CD4-positive, alpha-beta T cell treated with Interleukin-6 for 4 hours (primary cell): ENCODE measurements around the gene IL4R.
A peak's percentile ranks its signal among the peaks of the same experiment; 100 is the strongest.

ENCODE experiments used
- DNase-seq: peaks from one replicate; pipeline ENCODE4 v3.0.0-alpha.2; 2020; ENCODE audit warnings: mixed read lengths

Gene IL4R

GRCh38 chr16:27363246-27363632 is 49.5 kb downstream of the IL4R start:
- DNase-seq = no peak

- no peak for DNase-seq
Observed at GRCh38 chr16:27363797-27364196, 50.0 kb downstream of the IL4R start.

DNA sequence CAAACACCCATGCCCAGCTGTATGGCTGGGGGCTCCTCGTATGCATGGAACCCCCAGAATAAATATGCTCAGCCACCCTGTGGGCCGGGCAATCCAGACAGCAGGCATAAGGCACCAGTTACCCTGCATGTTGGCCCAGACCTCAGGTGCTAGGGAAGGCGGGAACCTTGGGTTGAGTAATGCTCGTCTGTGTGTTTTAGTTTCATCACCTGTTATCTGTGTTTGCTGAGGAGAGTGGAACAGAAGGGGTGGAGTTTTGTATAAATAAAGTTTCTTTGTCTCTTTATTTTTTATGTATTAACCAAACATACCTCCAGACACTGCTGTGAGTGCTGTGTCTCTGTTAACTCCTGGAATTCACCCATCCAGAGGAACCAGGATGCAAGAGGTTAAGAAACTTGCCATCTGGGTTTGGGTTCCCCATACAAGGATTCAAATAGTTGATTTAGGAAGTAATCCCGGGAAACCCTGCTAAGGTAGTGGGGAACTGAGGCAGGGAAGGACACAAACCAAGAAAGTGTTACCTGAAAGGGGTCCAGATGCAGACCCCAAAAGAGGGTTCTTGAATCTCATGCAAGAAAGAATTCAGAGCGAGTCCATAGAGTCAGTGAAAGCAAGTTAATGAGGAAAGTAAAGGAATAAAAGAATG is 50.8 kb downstream of the IL4R start:
- no peak for DNase-seq

DNA sequence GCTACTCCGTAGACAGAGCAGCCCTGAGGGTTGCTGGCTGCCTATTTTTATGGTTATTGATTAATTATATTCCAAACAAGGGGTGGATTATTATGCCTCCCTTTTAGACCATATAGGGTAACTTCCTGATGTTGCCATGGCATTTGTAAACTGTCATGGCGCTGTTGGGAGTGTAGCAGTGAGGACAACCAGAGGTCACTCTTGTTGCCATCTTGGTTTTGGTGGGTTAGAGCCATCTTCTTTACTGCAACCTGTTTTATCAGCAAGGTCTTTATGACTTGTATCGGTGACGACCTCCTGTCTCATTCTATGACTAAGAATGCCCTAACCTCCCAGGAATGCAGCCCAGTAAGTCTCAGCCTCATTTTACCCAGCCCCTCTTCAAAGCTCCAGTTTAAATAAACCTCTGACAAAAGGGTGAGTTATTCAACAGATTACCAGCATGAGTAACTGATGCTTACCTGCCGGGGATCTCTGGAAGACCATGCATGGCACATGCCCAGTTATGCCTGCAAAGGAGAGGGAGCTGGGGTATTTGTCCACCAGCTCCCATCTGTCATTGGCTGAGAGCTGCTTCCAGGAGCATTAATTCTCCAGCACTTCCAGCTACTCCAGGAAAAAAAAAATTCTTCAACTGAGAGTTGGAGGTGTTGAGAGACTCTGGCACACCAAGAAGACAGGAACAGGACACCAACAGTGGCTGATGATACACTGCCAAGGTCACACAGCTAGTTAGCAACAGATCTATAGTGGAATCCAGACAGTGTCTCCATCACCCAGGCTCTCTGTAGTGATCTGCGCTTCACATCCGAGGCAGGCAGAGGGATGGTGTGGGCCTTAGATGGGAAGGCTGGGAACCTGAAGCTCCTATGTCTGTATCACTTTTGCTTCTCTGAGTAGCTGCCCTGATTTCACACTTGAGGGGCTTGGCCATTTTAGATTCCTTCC is 51.6 kb downstream of the IL4R start:
- no peak for DNase-seq

- peak; percentile 22 for DNase-seq
Observed at GRCh38 chr16:27366687-27367460, 53.1 kb downstream of the IL4R start.

DNA sequence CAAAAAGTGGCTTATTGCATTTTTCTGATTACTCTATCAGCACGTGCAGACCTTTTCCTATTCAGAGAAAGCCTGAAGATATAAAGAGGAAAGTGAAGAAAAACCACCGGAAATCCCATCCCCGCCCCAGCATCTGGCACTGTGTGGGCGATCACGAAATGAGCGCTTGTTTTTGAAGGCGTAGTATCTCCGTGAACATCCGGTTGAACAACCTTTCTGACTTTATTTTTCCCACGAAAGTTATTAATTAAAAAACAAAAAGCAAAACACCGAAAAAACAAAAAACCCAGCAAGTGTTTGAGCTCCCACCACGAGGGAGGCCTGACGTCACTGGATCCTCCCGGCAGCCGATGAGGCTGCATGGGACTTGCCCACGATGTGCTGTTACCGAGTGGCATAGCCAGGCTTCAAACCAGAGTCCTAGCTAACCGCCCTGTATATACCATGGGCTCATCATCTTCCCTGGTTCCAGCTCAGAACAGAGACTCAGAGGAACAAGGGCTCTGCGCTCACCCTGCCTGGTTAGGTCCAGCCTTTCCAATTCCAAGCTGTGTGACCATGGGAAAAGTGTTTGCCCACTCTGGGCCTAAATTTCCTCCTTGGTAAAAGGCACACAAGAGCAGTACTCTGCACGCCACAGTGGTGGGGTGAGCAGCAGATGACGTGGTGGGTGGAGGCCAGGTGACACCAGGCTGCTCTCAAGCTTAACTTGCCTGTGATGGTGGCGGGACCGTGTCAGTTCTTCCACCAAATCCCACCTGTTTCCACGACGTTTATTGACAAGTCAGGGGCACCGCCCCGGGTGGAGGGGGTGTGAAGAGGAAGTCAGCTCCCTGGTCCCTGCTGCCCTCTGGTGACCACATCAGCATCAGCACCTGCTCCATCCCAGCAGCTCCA is 53.9 kb downstream of the IL4R start:
- DNase-seq = peak; percentile 87

- DNase-seq = no peak
Observed at GRCh38 chr16:27368358-27368722, 54.6 kb downstream of the IL4R start.

GRCh38 chr16:27369806-27370205 is 56.0 kb downstream of the IL4R start:
- no peak for DNase-seq

DNA sequence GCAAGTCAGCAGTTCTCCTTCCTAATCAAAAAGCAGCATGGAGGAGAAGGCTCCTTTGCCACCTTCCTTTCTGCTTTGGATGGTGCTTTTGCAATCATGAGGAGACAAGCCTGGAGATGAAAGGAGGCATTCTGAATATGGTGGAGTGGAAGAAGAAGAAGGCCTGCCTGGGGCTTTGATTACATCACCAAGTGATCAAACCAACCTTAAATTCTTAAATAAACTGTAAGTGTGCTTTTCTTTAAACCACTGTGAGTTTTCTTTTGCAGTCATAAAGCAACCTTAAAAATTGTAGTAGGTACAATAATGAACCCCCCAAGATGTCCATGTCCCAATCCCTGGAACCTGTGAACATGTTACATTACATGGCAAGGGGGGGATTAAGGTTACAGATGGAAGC is 56.5 kb downstream of the IL4R start:
- DNase-seq = no peak

DNA sequence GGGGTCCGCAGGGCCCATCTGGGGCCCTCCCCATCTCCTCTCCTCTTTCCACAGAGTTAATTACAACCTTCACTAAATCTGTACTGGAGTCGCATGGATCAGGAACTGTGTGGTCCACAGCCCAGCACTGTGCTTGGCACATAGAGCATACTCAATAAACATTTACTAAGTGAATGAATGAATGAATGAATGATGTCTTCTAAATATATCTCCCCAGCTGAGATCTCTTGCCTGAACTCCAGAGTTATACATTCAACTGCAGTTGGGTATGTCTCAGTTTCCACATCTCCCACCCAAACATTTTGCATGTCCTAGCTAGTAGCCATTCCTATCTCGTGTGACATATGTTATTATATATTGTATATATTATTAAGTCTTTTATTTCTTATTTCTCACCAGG is 59.5 kb downstream of the IL4R start:
- no peak for DNase-seq

GRCh38 chr16:27374221-27374803 is 60.5 kb downstream of the IL4R start:
- peak; percentile 37 for DNase-seq

- peak; percentile 46 for DNase-seq
Observed at GRCh38 chr16:27374804-27375425, 61.1 kb downstream of the IL4R start.

GRCh38 chr16:27377666-27378485 is 64.1 kb downstream of the IL4R start:
- DNase-seq = peak; percentile 57

GRCh38 chr16:27378871-27379481 is 65.2 kb downstream of the IL4R start:
- peak; percentile 61 for DNase-seq

GRCh38 chr16:27379919-27380318 is 66.1 kb downstream of the IL4R start:
- DNase-seq = no peak

GRCh38 chr16:27381236-27381635 is 67.5 kb downstream of the IL4R start:
- DNase-seq = no peak

GRCh38 chr16:27381974-27382855 is 68.4 kb downstream of the IL4R start:
- no peak for DNase-seq

DNA sequence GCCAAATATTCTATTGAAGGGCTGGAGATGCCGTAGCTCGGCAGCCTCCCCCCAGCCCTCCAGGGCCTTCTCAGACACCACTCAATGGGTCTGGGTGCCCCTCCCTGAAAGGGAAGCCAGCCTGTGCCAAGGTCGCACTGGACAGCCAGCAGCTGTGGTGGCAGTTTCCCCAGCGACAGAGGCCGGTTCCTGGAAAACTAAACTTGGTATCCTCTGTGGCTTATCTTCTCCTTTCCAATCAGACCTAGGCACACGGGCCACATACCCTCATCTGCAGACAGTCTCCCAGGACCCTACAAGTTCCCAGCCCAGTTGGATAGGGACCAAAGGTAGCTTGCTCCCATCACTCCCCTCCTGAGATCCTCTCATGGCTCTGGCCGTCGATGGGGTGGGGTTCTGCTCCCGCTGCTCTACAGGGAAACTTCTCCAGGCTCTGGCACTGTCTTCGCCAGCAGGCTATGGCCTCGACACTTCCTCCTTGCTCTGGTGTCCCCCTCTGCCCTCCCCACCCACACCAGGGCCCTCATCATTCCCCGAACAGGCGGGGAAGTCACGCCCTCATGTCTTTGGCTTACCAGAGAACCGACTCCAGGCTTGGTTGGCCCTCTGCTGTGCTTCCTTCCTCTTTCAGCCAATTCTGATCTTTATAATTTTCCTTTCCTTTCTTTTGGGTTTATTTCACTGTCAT is 69.9 kb downstream of the IL4R start:
- no peak for DNase-seq
